Stimulated activated naive CD4-positive, alpha-beta T cell (primary cell): ENCODE data around the gene ERBB4.

Experiments used
- DNase-seq, 6 experiments: peaks; one replicate each; lab custom pipeline; 2025; lab: John Stamatoyannopoulos, UW

Gene ERBB4

GRCh38 chr2:212538305-212539071, at the start of gene ERBB4:
ERBB4 (minus strand) TSS chr2:212538802; CDS start chr2:212538530, 272 bp downstream.
- no peak for DNase-seq

- DNase-seq: no peak
Measured at GRCh38 chr2:212580117-212580516, 41.5 kb upstream of the ERBB4 start.

- DNase-seq: no peak
Measured at GRCh38 chr2:212556296-212556695, 17.7 kb upstream of the ERBB4 start.

- no peak for DNase-seq
Measured at GRCh38 chr2:212554233-212554632, 15.6 kb upstream of the ERBB4 start.

- DNase-seq: no peak
Measured at GRCh38 chr2:212549941-212550340, 11.3 kb upstream of the ERBB4 start.

- DNase-seq: no peak
Measured at GRCh38 chr2:212549463-212549862, 10.9 kb upstream of the ERBB4 start.

- DNase-seq: no peak
Measured at GRCh38 chr2:212548455-212548819, 9.8 kb upstream of the ERBB4 start.

- DNase-seq: no peak
Measured at GRCh38 chr2:212547716-212548454, 9.3 kb upstream of the ERBB4 start.

- no peak for DNase-seq
Measured at GRCh38 chr2:212546669-212547068, 8.1 kb upstream of the ERBB4 start.

GRCh38 chr2:212540341-212540740, 1.7 kb upstream of the ERBB4 start:
- no peak for DNase-seq

GRCh38 chr2:212539072-212539880, 674 bp upstream of the ERBB4 start:
- no peak for DNase-seq

- DNase-seq: no peak
Measured at GRCh38 chr2:212537726-212538304, 787 bp downstream of the ERBB4 start.

- DNase-seq: no peak
Measured at GRCh38 chr2:212536817-212537725, 1.5 kb downstream of the ERBB4 start.

GRCh38 chr2:212535996-212536816, 2.4 kb downstream of the ERBB4 start:
- no peak for DNase-seq

GRCh38 chr2:212534336-212534735, 4.3 kb downstream of the ERBB4 start:
- DNase-seq: no peak

- DNase-seq: no peak
Measured at GRCh38 chr2:212532585-212532984, 6.0 kb downstream of the ERBB4 start.

GRCh38 chr2:212532087-212532486, 6.5 kb downstream of the ERBB4 start:
- DNase-seq: no peak

- no peak for DNase-seq
Measured at GRCh38 chr2:212531499-212531898, 7.1 kb downstream of the ERBB4 start.

- DNase-seq: no peak
Measured at GRCh38 chr2:212530991-212531390, 7.6 kb downstream of the ERBB4 start.

- DNase-seq: no peak
Measured at GRCh38 chr2:212530373-212530772, 8.2 kb downstream of the ERBB4 start.
